Heart left ventricle (tissue), 16 donors: ENCODE measurements around the gene LORICRIN. TPM values are rescaled to one million over a fixed set of nuclear protein-coding genes. Genes with fewer than 3 reads are reported as not detected.
A peak's percentile ranks its signal among the peaks of the same experiment; 100 is the strongest.
"Not testable (repeated sequence)": the region's sequence is repeated elsewhere in the genome, so short reads cannot be mapped to it uniquely, and the experiment has no call there.

Experiments used
- ATAC-seq, 4 donors: fragments of 200-7000 bp; cut with Tn5 transposase; one replicate each; pipeline ENCODE4 v1.9.1; 2020 to 2022; ENCODE audit warnings: moderate library complexity in 4 of 4, mild to moderate bottlenecking in 3 of 4, moderate number of reproducible peaks in 1 of 4
- DNase-seq, 5 donors: peaks; one replicate each; pipeline ENCODE4 v3.0.0-alpha.2; 2020
- H3K27ac ChIP-seq, 12 donors: fragments of 200-600 bp; sonication (generic) in 4 of 12; one replicate each; pipeline versions ENCODE4 v1.5.0 to v1.8.0; 2016 to 2022; ENCODE audit warnings: mild to moderate bottlenecking in 2 of 12
- H3K27me3 ChIP-seq, 9 donors: fragments of 200-600 bp; sonication (generic) in 2 of 9; one replicate each; pipeline versions ENCODE4 v1.5.1 to v1.8.0; 2016 to 2022; ENCODE audit warnings: mild to moderate bottlenecking in 3 of 9
- H3K36me3 ChIP-seq, 9 donors: fragments of 200-600 bp; sonication (generic) in 2 of 9; one replicate each; pipeline versions ENCODE4 v1.5.0 to v1.8.0; 2018 to 2022; ENCODE audit warnings: mild to moderate bottlenecking in 2 of 9
- H3K4me1 ChIP-seq, 12 donors: fragments of 200-600 bp; sonication (generic) in 4 of 12; one replicate each; pipeline versions ENCODE4 v1.5.0 to v1.8.0; 2016 to 2022; ENCODE audit warnings: mild to moderate bottlenecking in 3 of 12
- H3K4me3 ChIP-seq, 12 donors: fragments of 200-600 bp; sonication (generic) in 4 of 12; one replicate each; pipeline versions ENCODE4 v1.5.0 to v1.8.0; 2017 to 2022; ENCODE audit warnings: mild to moderate bottlenecking in 9 of 12, moderate library complexity in 4 of 12
- H3K9me3 ChIP-seq, 12 donors: fragments of 200-600 bp; sonication (generic) in 4 of 12; one replicate each; pipeline versions ENCODE4 v1.5.0 to v1.8.0; 2016 to 2022; ENCODE audit warnings: mild to moderate bottlenecking in 1 of 12
- CTCF ChIP-seq, 12 donors: fragments of 200-600 bp; sonication (generic) in 4 of 12; IDR thresholded peaks; one replicate each; pipeline versions ENCODE4 v1.5.0 to v1.8.0; 2018 to 2022; ENCODE audit warnings: antibody characterized with exemption in 12 of 12, mild to moderate bottlenecking in 5 of 12
- POLR2A ChIP-seq, 2 donors: fragments of 450-650 bp; IDR thresholded peaks; one replicate each; pipeline ENCODE4 v1.6.1; 2017; ENCODE audit warnings: antibody characterized with exemption in 2 of 2, mild to moderate bottlenecking in 2 of 2, moderate library complexity in 2 of 2
- WGBS, 4 donors: extraction: QIAGEN DNeasy Blood & Tissue Kit in 2 of 4; methylation state at CpG; one replicate each; pipeline versions ENCODE4 v1.1.5 to v1.1.7; 2013 to 2018; 5-methylcytosine and 5-hydroxymethylcytosine counted together
- intact Hi-C, 10 donors: fragments of 100-400 bp; cut with DNase I; formaldehyde crosslinking; loops; one replicate each; pipeline versions ENCODE4 v1.11.1 to v1.14.2; 2022
- polyA plus RNA-seq, 2 donors: library from polyadenylated mRNA; stranded (reverse); fragments of 200-250 nt; gene quantifications; one replicate each; pipeline ENCODE4 v1.2.3, GENCODE V29; 2013
- total RNA-seq, 9 donors: library from RNA; depleted of rRNA in 2 of 9; stranded (reverse); fragments of >200 nt in 2 of 9; fragmentation: NEBNext Ultra II Directional in 3 of 9; extraction: Animal tissue kit (Norgen Biotek cat#: 25700) in 3 of 9; gene quantifications; one replicate each; pipeline versions ENCODE4 v1.1.0 to v1.2.4, GENCODE V29; 2016 to 2023
- donor health status: ischemic (EF 13 %, LVEDD 7.1; RV severe dilation, severe dysfunction).
- donor health status: healthy with polysubstance abuse.
- donor health status: DM: no; HTN: yes; CAD: no.
- donor health status: DM: no; HTN: no; CAD: no.
- donor health status: ischemic (EF 25% LVEDD 6.9; RV normal size, moderate dysfunction).
- donor health status: ischemic (EF 25% LVEDD 5.7; RV mildly dilated, moderate dysfunction).
- donor health status: healthy.
- donor health status: DM: yes; HTN: yes; CAD: no.
- donor health status: ischemic (EF 35%, LVEDD 5.7; RV mildly dilated, moderate dysfunction).
- donor health status: nonischemic (EF 11% LVEDD 7.7; RV severe dilation, severe dysfunction).
- donor health status: DM: yes; HTN: yes; CAD: no.
- donor health status: PGD.
- donor health status: ischemic (EF 29% LVEDD 5.4; RV normal size, mild dysfunction).
- donor health status: nonischemic (EF 23%, LVEDD 6.1; RV moderate dilation, normal function).

LORICRIN gene
- total and polyA plus RNA-seq, 11 donors: not detected

GRCh38 chr1:153227810-153228209, 31.7 kb upstream of the LORICRIN start:
- Histone ChIP-seq H3K4me3 (no peak overlapping the region), H3K27ac (no peak overlapping the region), H3K4me1 (peaks cover 0 to 24% (median 0%) of the 10 kb centered on the region in 12 donors), H3K9me3 (no peaks in the 10 kb centered on the region), H3K27me3 (peaks cover 0 to 13% (median 6%) of the 10 kb centered on the region in 9 donors), H3K36me3 (no peaks in the 10 kb centered on the region)
- DNase-seq: no peak
- no peak for TF ChIP-seq CTCF (IDR thresholded peaks at IDR 0.05)
- ATAC-seq: no peak
- intact Hi-C loops: loop anchor here in 3 of 10 donors (10.0 kb wide), 2 partner anchors 353 to 573 kb away; partner anchors contain the start of gene SMCP (in 1 of the 3)
- 66 to 74% (median 71%) methylated on average over 2 of the region's 2 CpGs for WGBS, 4 donors

- DNase-seq (no peak), ATAC-seq (no peak)
- H3K4me1 ChIP-seq: peaks cover 0 to 25% (median 0%) of the 10 kb centered on the region in 12 donors
- H3K27me3 ChIP-seq: peaks cover 0 to 13% (median 6%) of the 10 kb centered on the region in 9 donors
- no peak overlapping the region for H3K27ac ChIP-seq
- intact Hi-C loops: loop anchor here in 3 of 10 donors (10.0 kb wide), 2 partner anchors 354 to 574 kb away; partner anchors contain the start of gene SMCP (in 1 of the 3)
- TF ChIP-seq POLR2A (IDR thresholded peaks at IDR 0.05): no peak
- TF ChIP-seq CTCF (IDR thresholded peaks at IDR 0.05): no peak
- H3K9me3 ChIP-seq: no peaks in the 10 kb centered on the region
- no peaks in the 10 kb centered on the region for H3K36me3 ChIP-seq
- H3K4me3 ChIP-seq: no peak overlapping the region
- 88 to 96% (median 92%) methylated on average over 1 of the region's 1 CpG for WGBS, 4 donors
Observed at GRCh38 chr1:153228491-153228890, 31.0 kb upstream of the LORICRIN start.

- intact Hi-C loops: loop anchor here in 3 of 10 donors (10.0 kb wide), 2 partner anchors 354 to 574 kb away; partner anchors contain the start of gene SMCP (in 1 of the 3)
- WGBS, 4 donors: 35 to 51% (median 46%) methylated on average over 11 to 12 of the region's 12 CpGs
Observed at GRCh38 chr1:153229076-153229829, 30.2 kb upstream of the LORICRIN start.

More at GRCh38 chr1:153229076-153229829, 30.2 kb upstream of the LORICRIN start:
- not testable (repeated sequence) for H3K27ac ChIP-seq, H3K9me3 ChIP-seq, DNase-seq, H3K4me3 ChIP-seq, H3K36me3 ChIP-seq
- H3K27me3 ChIP-seq: peaks cover 0 to 13% (median 6%) of the 10 kb centered on the region in 9 donors
- TF ChIP-seq CTCF (IDR thresholded peaks at IDR 0.05): peak in 11 of 12 donors; percentile 9 to 51 (median 27)
- ATAC-seq: peak in 1 of 4 donors; percentile 49
- peaks cover 0 to 30% (median 0%) of the 10 kb centered on the region in 12 donors for H3K4me1 ChIP-seq
